Inflammatory macrophage treated with lipopolysaccharide for 4 hours (primary cell): ENCODE measurements around the gene RTP2.
"Not testable (repeated sequence)": the region's sequence is repeated elsewhere in the genome, so short reads cannot be mapped to it uniquely, and the experiment has no call there.

ENCODE experiments used
- DNase-seq: peaks from one replicate; pipeline ENCODE4 v3.0.0-alpha.2; 2020

Gene RTP2

GRCh38 chr3:187709155-187709554 is 6.8 kb upstream of the RTP2 start:
- no peak for DNase-seq

- no peak for DNase-seq
Observed at GRCh38 chr3:187708696-187709095, 6.3 kb upstream of the RTP2 start.

GRCh38 chr3:187706971-187707370 is 4.6 kb upstream of the RTP2 start:
- peak; percentile 68 for DNase-seq

- DNase-seq = no peak
Observed at GRCh38 chr3:187705164-187705563, 2.8 kb upstream of the RTP2 start.

- no peak for DNase-seq
Observed at GRCh38 chr3:187700249-187700648, 2.1 kb downstream of the RTP2 start.

GRCh38 chr3:187698499-187699399 is 3.6 kb downstream of the RTP2 start:
- DNase-seq = no peak

- no peak for DNase-seq
Observed at GRCh38 chr3:187696021-187696420, 6.3 kb downstream of the RTP2 start.

GRCh38 chr3:187695449-187695848 is 6.9 kb downstream of the RTP2 start:
- no peak for DNase-seq

- DNase-seq = no peak
Observed at GRCh38 chr3:187694801-187695200, 7.6 kb downstream of the RTP2 start.

GRCh38 chr3:187693431-187693830 is 8.9 kb downstream of the RTP2 start:
- DNase-seq = no peak

GRCh38 chr3:187689984-187690383 is 12.4 kb downstream of the RTP2 start:
- DNase-seq = no peak

GRCh38 chr3:187686621-187687273 is 15.6 kb downstream of the RTP2 start:
- no peak for DNase-seq

- DNase-seq = no peak
Observed at GRCh38 chr3:187685948-187686347, 16.4 kb downstream of the RTP2 start.

- no peak for DNase-seq
Observed at GRCh38 chr3:187684880-187685279, 17.5 kb downstream of the RTP2 start.

- no peak for DNase-seq
Observed at GRCh38 chr3:187684444-187684843, 17.9 kb downstream of the RTP2 start.

- DNase-seq = not testable (repeated sequence)
Observed at GRCh38 chr3:187681756-187682155, 20.6 kb downstream of the RTP2 start.

- DNase-seq = peak; percentile 54
Observed at GRCh38 chr3:187679638-187680396, 22.5 kb downstream of the RTP2 start.

- peak; percentile 56 for DNase-seq
Observed at GRCh38 chr3:187678726-187679268, 23.6 kb downstream of the RTP2 start.

GRCh38 chr3:187677604-187678003 is 24.8 kb downstream of the RTP2 start:
- DNase-seq = no peak

GRCh38 chr3:187673012-187673411 is 29.3 kb downstream of the RTP2 start:
- no peak for DNase-seq

- DNase-seq = peak; percentile 9
Observed at GRCh38 chr3:187669675-187670504, 32.5 kb downstream of the RTP2 start, which contains the start of gene SST. TSS of gene SST (minus strand) at chr3:187670394. CDS start at chr3:187670291, 103 bp downstream.

- DNase-seq = no peak
Observed at GRCh38 chr3:187667526-187667925, 34.8 kb downstream of the RTP2 start.
